Tibial artery (tissue), 4 donors: ENCODE data around the gene DCDC2.
"Not testable (repeated sequence)": the region's sequence is repeated elsewhere in the genome, so short reads cannot be mapped to it uniquely, and the experiment has no call there.

Source experiments
- DNase-seq, 2 donors: peaks; one replicate each; pipeline ENCODE4 v3.0.0-alpha.2; 2019
- H3K27ac ChIP-seq, 2 donors: fragments of 200-600 bp; sonication (generic) in 1 of 2; 1 replicate in 1 of 2; 2 replicates in 1 of 2; pipeline ENCODE4 v1.5.1; 2018 to 2019; ENCODE audit warnings: mild to moderate bottlenecking in 1 of 2
- H3K27me3 ChIP-seq, 2 donors: fragments of 200-600 bp; sonication (generic) in 1 of 2; one replicate each; pipeline versions ENCODE4 v1.5.1 to v1.6.0; 2016 to 2019
- H3K36me3 ChIP-seq, 3 donors: fragments of 200-600 bp; sonication (generic) in 2 of 3; one replicate each; pipeline ENCODE4 v1.5.1; 2016 to 2019; ENCODE audit warnings: mild to moderate bottlenecking in 2 of 3
- H3K4me1 ChIP-seq, 4 donors: fragments of 200-600 bp; sonication (generic) in 2 of 4; 1 replicate in 3 of 4; 2 replicates in 1 of 4; pipeline ENCODE4 v1.5.1; 2016 to 2019
- H3K4me3 ChIP-seq, 2 donors: fragments of 200-600 bp; sonication (generic) in 1 of 2; 1 replicate in 1 of 2; 2 replicates in 1 of 2; pipeline ENCODE4 v1.5.1; 2018 to 2019; ENCODE audit warnings: mild to moderate bottlenecking in 2 of 2
- H3K9me3 ChIP-seq, 3 donors: fragments of 200-600 bp; sonication (generic) in 1 of 3; one replicate each; pipeline ENCODE4 v1.5.1; 2016 to 2019
- CTCF ChIP-seq, 2 experiments: fragments of 200-600 bp in 1 of 2; fragments of 450-650 bp in 1 of 2; IDR thresholded peaks; one replicate each; pipeline ENCODE4 v1.5.1; 2017 to 2019; ENCODE audit warnings: antibody characterized with exemption in 2 of 2, mild to moderate bottlenecking in 1 of 2, moderate library complexity in 1 of 2
- intact Hi-C: fragments of 100-400 bp; cut with DNase I; formaldehyde crosslinking; loops from one replicate; pipeline ENCODE4 v1.15.0; 2023; ENCODE audit warnings: low total_unique reads

The DCDC2 gene

GRCh38 chr6:24313251-24314141, 44.4 kb downstream of the DCDC2 start:
- Histone ChIP-seq H3K9me3 (peaks cover 0 to 4% (median 0%) of the 10 kb centered on the region in 3 donors), H3K36me3 (no peaks in the 10 kb centered on the region), H3K4me3 (no peak overlapping the region), H3K4me1 (no peaks in the 10 kb centered on the region), H3K27me3 (no peaks in the 10 kb centered on the region), H3K27ac (no peak overlapping the region)
- no peak for TF ChIP-seq CTCF (IDR thresholded peaks at IDR 0.05)
- intact Hi-C loops, result no loop called here
- no peak for DNase-seq

- H3K27ac ChIP-seq, H3K4me1 ChIP-seq, H3K4me3 ChIP-seq, intact Hi-C loops, H3K36me3 ChIP-seq, H3K9me3 ChIP-seq, DNase-seq, H3K27me3 ChIP-seq: not testable (repeated sequence)
These were observed 46.1 kb downstream of the DCDC2 start for GRCh38 chr6:24311775-24312174.

- intact Hi-C loops, result no loop called here
- H3K9me3 ChIP-seq, result peaks cover 0 to 4% (median 0%) of the 10 kb centered on the region in 3 donors
- no peaks in the 10 kb centered on the region for H3K27me3 ChIP-seq
- TF ChIP-seq CTCF (IDR thresholded peaks at IDR 0.05), result no peak
- DNase-seq, result no peak
- no peaks in the 10 kb centered on the region for H3K4me1 ChIP-seq
- H3K27ac ChIP-seq, result no peak overlapping the region
- no peak overlapping the region for H3K4me3 ChIP-seq
- no peaks in the 10 kb centered on the region for H3K36me3 ChIP-seq
These were observed 50.0 kb downstream of the DCDC2 start for GRCh38 chr6:24307881-24308280.

DNA sequence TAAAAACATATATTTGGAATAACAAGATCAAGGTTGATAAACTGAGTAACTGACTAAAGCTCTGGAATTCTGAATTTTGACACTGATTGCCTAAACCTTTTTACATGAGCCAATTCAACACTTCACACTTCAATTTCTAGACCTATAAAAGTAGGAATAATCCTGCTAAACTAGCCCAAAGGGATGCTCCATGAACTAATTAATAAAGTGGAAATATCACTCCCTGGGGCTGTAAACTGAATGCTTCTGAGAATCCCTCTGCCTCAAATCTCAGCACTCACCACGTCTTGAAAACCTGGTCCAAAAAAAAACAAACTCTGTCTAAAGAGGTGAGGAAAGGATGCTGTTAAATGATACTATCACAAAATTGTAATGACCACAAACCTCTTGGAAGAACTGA, 50.9 kb downstream of the DCDC2 start:
- Histone ChIP-seq H3K4me3 (no peak overlapping the region), H3K27me3 (no peaks in the 10 kb centered on the region), H3K4me1 (no peaks in the 10 kb centered on the region), H3K36me3 (no peaks in the 10 kb centered on the region), H3K27ac (no peak overlapping the region), H3K9me3 (peaks cover 0 to 1% (median 0%) of the 10 kb centered on the region in 3 donors)
- TF ChIP-seq CTCF (IDR thresholded peaks at IDR 0.05), result no peak
- intact Hi-C loops, result no loop called here
- no peak for DNase-seq

- no peak overlapping the region for H3K4me3 ChIP-seq
- no peak for DNase-seq
- TF ChIP-seq CTCF (IDR thresholded peaks at IDR 0.05), result no peak
- no peaks in the 10 kb centered on the region for H3K9me3 ChIP-seq
- H3K36me3 ChIP-seq, result no peaks in the 10 kb centered on the region
- H3K4me1 ChIP-seq, result no peaks in the 10 kb centered on the region
- intact Hi-C loops, result no loop called here
- H3K27ac ChIP-seq, result no peak overlapping the region
- no peaks in the 10 kb centered on the region for H3K27me3 ChIP-seq
These were observed 51.8 kb downstream of the DCDC2 start for GRCh38 chr6:24306038-24306437.

DNA sequence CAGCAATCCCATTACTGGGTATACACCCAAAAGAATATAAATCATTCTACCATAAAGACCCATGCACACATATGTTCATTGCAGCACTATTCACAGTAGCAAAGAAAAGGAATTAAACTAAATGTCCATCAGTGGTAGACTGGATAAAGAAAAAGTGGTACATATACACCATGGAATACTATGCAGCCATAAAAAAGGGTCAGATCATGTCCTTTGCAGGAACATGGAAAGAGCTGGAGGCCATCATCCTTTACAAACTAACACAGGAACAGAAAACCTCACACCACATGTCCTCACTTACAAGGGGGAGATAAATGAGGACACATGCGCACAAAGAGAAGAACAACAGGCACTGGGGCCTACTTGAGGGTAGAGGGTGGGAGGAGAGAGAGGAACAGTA, 60.9 kb downstream of the DCDC2 start:
- H3K27me3 ChIP-seq, result no peaks in the 10 kb centered on the region
- H3K36me3 ChIP-seq, result no peaks in the 10 kb centered on the region
- no peaks in the 10 kb centered on the region for H3K4me1 ChIP-seq
- peaks cover 0 to 5% (median 0%) of the 10 kb centered on the region in 3 donors for H3K9me3 ChIP-seq
- TF ChIP-seq CTCF (IDR thresholded peaks at IDR 0.05), result no peak
- intact Hi-C loops, result no loop called here
- H3K27ac ChIP-seq, result no peak overlapping the region
- H3K4me3 ChIP-seq, result no peak overlapping the region
- DNase-seq, result no peak

DNA sequence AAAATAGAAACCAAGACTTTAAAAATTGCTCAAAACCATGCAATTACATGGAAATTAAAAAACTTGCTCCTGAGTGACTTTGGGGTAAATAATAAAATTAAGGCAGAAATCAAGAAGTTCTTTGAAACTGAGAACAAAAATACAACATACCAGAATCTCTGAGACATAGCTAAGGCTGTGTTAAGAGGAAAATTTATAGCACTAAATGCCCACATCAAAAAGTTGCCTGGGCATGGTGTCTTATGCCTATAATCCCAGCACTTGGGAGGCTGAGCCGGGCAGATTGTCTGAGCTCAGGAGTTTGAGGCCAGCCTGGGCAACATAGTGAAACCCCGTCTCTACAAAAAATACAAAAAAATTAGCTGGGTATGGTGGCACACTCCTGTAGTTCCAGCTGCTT, 64.0 kb downstream of the DCDC2 start:
- H3K4me3 ChIP-seq, H3K4me1 ChIP-seq, H3K27me3 ChIP-seq, H3K9me3 ChIP-seq, H3K36me3 ChIP-seq, H3K27ac ChIP-seq, intact Hi-C loops, DNase-seq: not testable (repeated sequence)
